Measurements from ENCODE around the gene ARTN.

Gene ARTN

GRCh38 chr1:43974443-43975248 lies 41.0 kb downstream of the ARTN start, which contains the start of gene ATP6V0B:
Gene ATP6V0B, plus strand, starts transcription at chr1:43974960. Its CDS starts 81 bp downstream, at chr1:43975041.
- DNase-seq, result peak; percentile 85

GRCh38 chr1:43975249-43975961 lies 41.8 kb downstream of the ARTN start:
- DNase-seq, result no peak

GRCh38 chr1:43976045-43976444 lies 42.4 kb downstream of the ARTN start:
- no peak for DNase-seq

- no peak for DNase-seq
Observed at GRCh38 chr1:43976890-43977289, 43.3 kb downstream of the ARTN start.

- DNase-seq, result no peak
Observed at GRCh38 chr1:43977376-43978263, 44.0 kb downstream of the ARTN start.

GRCh38 chr1:43978264-43978550 lies 44.6 kb downstream of the ARTN start:
- DNase-seq, result no peak

- DNase-seq, result no peak
Observed at GRCh38 chr1:43978551-43979260, 45.1 kb downstream of the ARTN start, which contains the start of gene B4GALT2. Gene B4GALT2, plus strand, starts transcription at chr1:43979210. Its CDS starts 1,951 bp downstream, at chr1:43981161.

- DNase-seq, result no peak
Observed at GRCh38 chr1:43979261-43979527, 45.6 kb downstream of the ARTN start.

- DNase-seq, result no peak
Observed at GRCh38 chr1:43979528-43980254, 46.1 kb downstream of the ARTN start.

- no peak for DNase-seq
Observed at GRCh38 chr1:43980255-43981134, 46.9 kb downstream of the ARTN start.

- no peak for DNase-seq
Observed at GRCh38 chr1:43981135-43981491, 47.5 kb downstream of the ARTN start.

GRCh38 chr1:43981636-43982035 lies 48.0 kb downstream of the ARTN start:
- DNase-seq, result no peak

GRCh38 chr1:43982241-43982640 lies 48.6 kb downstream of the ARTN start:
- DNase-seq, result no peak

GRCh38 chr1:43982808-43983207 lies 49.2 kb downstream of the ARTN start:
- no peak for DNase-seq

- no peak for DNase-seq
Observed at GRCh38 chr1:43983253-43983899, 49.8 kb downstream of the ARTN start.

GRCh38 chr1:43984855-43985254 lies 51.3 kb downstream of the ARTN start:
- no peak for DNase-seq

- no peak for DNase-seq
Observed at GRCh38 chr1:43985984-43986595, 52.5 kb downstream of the ARTN start.

- no peak for DNase-seq
Observed at GRCh38 chr1:43986712-43987111, 53.1 kb downstream of the ARTN start.
